NCI-H146 (cell line): Measurements from ENCODE around the gene CYB5D1.

ENCODE experiments used
- DNase-seq: peaks from one replicate; lab custom pipeline; 2025; lab: John Stamatoyannopoulos, UW

CYB5D1 gene

GRCh38 chr17:7886227-7887037, 28.6 kb downstream of the CYB5D1 start:
- peak; percentile 52 for DNase-seq

GRCh38 chr17:7887038-7887481, 29.3 kb downstream of the CYB5D1 start:
- DNase-seq = no peak

- DNase-seq = peak; percentile 95
These were observed 29.8 kb downstream of the CYB5D1 start for GRCh38 chr17:7887482-7888183.

- peak; percentile 46 for DNase-seq
These were observed 30.5 kb downstream of the CYB5D1 start, which contains the start of gene CHD3 for GRCh38 chr17:7888184-7888920. CHD3 (plus strand) TSS chr17:7888789; CDS start chr17:7889001, 212 bp downstream.

- peak; percentile 93 for DNase-seq
These were observed 31.6 kb downstream of the CYB5D1 start for GRCh38 chr17:7889166-7889955.

- no peak for DNase-seq
These were observed 35.5 kb downstream of the CYB5D1 start for GRCh38 chr17:7893187-7893880.

GRCh38 chr17:7894226-7894625, 36.4 kb downstream of the CYB5D1 start:
- DNase-seq = no peak

GRCh38 chr17:7894866-7895265, 37.1 kb downstream of the CYB5D1 start:
- DNase-seq = no peak

- DNase-seq = no peak
These were observed 39.3 kb downstream of the CYB5D1 start for GRCh38 chr17:7897090-7897489.

GRCh38 chr17:7897773-7898172, 40.0 kb downstream of the CYB5D1 start:
- peak; percentile 8 for DNase-seq

- no peak for DNase-seq
These were observed 45.6 kb downstream of the CYB5D1 start for GRCh38 chr17:7903154-7904103.

GRCh38 chr17:7909089-7909488, 51.3 kb downstream of the CYB5D1 start:
- DNase-seq = no peak

GRCh38 chr17:7910281-7910680, 52.5 kb downstream of the CYB5D1 start:
- no peak for DNase-seq

- no peak for DNase-seq
These were observed 52.9 kb downstream of the CYB5D1 start for GRCh38 chr17:7910711-7911110.

- DNase-seq = no peak
These were observed 53.3 kb downstream of the CYB5D1 start for GRCh38 chr17:7911116-7911515.
